GM18868 (cell line): ENCODE measurements around the gene PRKCB.

ENCODE experiments used
- ATAC-seq: cut with Tn5 transposase; IDR thresholded peaks from one replicate; pipeline ENCODE4 v1.9.1; 2021; ENCODE audit warnings: mild to moderate bottlenecking, moderate library complexity; ENCODE audit not compliant: unreplicated experiment

Gene PRKCB

DNA sequence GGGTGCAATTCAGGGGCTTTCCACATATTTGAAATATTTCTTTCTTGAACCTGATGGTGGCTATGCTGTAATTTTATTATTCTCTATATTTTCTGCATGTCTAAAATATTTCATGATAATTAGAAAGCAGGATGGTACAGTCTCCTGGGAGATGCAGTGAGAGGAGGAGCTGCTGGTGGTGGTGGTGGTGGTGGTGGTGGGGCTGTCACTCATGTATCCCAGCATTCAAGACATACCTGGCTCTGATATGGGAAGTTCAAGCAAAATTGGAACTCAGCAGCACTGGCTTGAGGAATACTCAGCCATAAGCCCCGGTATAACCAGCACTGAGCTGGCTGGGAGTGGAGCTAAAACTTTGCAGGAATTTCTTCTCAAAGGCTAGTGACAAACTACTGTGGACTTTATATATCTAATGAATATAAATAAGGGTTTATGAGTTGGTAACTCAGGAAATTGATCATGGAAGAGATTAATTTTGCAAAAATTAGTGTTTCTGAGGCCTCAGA lies 200.3 kb downstream of the PRKCB start:
- no peak for ATAC-seq

DNA sequence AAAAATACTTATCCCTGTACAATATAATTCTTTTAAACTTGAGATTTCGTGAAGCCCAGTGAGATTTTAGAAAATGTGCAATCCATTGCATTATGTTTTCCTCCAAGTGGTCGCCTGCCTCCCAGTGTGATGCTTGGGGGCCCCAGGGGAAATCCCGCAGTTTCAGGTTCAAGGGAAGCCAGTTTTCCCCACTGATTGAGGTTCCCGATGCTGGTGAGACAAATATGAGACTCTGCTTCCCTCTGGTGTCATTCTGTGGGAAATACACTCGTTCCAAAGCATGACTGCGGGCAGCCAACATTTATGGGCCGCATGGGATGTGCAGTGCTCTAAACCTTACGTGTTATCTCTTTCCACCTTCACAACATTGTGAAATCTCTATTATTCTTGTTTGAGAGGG lies 200.8 kb downstream of the PRKCB start:
- ATAC-seq, result no peak

DNA sequence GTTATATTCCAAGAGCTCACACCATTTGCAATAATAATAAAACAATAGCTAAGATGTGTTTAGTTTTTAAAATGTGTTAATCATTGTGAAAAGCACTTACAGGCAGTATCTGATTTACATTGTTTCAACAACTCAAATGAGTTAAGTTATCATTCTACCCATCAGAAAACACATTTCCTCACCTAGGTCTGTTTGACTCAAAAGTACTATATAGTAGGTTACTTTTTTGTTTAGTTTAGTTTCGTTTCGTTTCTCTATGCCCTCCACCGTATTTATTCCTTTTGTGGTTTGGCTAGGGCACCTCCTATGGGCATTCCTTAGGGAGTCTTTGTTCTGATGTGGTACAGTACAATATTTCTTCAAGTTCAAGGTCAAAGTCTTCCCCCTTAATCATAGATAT lies 201.6 kb downstream of the PRKCB start:
- ATAC-seq, result no peak

DNA sequence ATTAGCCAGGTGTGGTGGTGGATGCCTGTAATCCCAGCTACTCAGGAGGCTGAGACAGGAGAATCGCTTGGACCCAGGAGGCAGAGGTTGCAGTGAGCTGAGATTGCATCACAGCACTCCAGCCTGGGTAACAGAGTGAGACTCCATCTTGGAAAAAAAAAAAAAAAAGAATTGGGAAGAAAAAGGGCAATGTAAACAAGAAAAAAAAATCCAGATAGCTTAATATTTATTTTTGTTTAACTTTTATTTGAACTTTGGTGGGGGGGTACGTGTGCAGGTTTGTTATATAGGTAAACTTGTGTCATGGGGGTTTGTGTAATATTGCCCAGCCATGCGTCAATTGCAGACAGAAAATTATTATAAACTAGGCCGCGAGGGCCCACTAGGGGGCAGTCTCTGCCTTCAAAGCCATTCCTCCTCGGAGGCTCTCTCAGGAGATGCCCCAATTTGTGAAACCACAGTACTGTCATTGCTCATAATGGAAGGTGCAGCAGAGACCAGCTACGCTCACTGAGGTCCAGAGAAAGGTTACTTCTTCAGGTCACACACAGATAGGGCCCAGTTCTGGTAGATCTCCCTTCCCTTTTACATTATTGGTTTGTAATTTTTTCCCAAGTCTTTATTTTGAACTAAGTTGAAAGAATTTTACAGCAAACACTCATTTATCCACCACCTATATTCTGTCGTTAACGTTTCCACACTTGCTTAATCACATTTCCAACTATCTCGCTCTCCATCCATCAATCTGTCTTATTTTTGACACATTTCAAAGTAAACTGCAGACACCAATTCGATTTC lies 206.2 kb downstream of the PRKCB start:
- peak; percentile 62 for ATAC-seq

DNA sequence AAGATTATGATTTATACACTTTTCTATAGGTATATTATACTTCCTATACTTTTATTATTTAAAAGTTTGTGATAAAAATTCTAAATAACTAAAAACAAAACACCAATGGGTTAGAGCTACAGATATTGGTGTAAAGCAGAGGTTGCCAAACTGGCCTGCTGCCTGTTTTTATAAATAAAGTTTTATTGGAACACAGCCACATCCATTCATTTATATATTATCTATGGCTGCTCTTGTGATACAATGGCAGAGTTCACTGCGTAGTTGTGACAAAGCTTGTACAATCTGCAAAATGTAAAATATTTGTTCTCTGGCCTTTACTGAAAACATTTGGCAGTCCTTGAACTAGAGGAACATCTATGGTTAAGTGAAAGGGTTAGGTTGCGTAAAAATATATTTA lies 208.7 kb downstream of the PRKCB start:
- ATAC-seq, result no peak

DNA sequence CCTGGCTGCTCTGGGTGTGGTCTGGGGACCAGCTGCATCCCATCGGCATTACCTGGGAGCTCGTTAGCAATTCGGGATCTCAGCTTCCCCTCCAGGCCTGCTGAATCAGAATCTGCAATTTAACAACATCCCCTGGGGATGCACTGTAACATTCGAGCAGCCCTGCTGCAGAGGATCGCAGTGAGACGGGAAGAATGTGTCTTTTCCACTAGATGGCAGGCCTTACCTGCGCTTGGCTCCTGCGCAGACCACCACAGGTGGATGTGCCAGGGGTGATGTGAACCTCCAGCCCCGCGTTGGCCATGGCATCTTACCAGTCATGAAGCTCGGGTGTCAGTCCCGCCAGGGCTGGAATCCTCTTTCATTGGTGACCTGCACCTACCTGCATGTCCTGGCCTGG lies 209.9 kb downstream of the PRKCB start:
- ATAC-seq, result no peak

DNA sequence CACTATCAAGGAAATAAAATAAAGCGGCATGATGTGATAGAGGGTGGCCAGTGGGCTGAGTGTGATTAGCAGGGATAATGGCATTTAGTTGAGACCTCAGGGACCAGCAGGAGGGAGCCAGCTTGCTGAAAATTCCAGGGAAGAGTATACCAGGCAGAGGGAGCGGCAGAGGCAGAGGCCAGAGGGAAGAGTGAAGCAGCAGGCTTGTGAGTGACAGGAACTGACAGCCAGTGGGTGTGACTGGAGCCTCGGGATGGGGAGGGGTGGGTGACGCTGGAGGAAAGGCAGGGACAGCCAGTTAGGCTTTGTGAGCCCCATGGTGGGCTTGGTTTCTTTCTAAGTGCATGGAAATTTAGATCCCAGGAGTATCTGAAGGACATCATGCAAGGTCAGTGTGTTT lies 210.7 kb downstream of the PRKCB start:
- ATAC-seq, result no peak

DNA sequence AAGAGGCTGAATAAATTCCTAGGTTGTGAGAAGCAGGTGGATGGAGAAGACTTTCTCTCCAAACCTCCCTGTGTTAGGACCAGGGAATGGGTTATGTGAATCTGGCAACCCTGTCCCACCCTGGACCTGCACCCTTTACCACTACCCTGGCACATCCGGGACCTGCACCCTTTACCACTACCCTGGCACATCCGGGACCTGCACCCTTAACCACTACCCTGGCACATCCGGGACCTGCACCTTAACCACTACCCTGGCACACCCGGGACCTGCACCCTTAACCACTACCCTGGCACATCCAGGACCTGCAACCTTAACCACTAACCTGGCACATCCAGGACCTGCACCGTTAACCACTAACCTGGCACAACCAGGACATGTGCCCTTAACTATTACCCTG lies 213.3 kb downstream of the PRKCB start:
- no peak for ATAC-seq

DNA sequence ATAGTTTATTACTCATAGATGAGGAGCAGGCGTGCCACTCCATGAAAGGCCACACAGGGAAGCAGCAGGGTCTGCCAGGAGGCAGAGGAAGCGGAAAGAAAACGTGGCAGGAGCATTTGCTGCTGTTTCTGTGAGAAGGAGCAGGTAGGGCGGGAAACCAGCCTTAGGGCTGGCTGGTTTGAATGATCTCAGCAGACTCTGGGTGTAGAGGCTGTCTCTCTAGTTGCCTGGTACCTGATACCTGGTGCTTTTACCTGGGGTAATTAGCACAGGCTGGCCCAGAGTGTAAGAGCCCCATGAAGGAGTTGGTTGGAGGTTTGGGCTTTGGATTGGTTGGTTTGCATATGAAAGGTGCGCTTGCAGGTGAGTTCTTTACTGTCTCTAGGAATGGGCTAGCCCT lies 215.3 kb downstream of the PRKCB start:
- ATAC-seq, result no peak

DNA sequence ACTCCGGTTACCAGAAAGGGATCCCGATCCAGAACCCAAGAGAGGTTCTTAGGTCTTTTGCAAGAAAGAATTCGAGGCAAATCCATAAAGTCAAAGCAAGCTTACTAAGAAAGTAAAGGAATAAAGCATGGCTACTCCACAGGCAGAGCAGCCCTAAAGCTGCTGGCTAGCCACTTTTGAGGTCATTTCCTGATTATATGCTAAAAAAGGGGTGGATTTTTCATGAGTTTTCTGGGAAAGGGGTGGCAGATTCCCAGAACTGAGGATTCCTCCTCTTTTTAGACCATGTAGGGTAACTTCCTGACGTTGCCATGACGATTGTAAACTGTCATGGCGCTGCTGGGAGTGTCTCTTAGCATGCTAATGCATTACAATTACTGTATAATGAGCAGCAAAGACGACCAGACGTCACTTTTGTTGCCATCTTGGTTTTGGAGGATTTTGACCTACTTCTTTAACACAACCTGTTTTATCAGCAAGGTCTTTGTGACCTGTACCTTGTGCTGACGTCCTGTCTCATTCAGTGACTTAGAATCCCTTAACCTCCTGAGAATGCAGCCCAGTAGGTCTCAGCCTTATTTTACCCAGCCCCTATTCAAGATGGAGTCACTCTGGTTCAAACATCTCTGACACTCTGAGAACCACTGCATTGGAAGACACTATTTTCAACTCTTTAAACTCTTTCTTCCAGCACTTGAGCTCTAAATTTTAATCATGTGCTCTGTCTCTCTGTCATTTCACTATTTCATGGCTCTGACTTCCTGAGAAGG lies 216.7 kb downstream of the PRKCB start:
- ATAC-seq, result no peak

DNA sequence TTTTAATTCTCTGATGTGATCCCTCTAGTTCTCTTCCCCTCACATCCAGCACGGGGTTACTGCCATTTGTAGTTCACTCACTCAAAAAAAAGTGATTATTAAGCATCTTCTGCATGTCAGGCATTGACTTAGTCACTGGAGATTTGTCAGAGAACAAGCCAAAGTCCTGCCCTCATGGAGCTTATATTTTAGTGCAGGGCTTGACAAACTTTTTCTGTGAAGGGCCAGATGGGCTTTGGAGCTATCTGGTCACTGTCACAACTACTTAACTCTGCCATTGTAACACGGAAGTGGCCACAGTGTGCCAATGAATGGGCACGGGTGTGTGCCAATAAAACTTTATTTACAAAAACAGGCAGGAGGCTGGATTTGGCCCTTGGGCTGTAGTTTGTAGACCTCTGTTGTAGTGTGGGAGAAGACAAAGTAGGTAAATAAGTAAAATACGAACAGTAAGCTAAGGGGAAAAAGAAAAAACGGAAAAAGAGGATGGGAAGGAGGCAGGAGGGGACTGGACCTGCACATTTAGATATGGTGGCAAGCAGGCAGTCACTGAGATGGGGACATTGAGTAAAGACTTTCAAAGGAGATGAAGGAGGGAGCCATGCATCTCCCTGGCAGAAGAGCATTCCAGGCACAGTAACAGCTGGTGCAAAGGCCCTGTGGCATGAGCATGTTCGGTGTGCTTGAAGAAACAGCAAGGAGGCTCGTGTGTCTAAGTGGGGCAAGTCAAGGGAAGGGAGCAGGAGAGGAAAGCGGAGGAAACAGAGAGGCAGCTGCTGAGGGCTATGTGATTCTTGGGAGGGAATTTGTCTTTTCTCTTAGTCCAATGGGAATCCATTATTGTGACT lies 217.5 kb downstream of the PRKCB start:
- ATAC-seq, result no peak

DNA sequence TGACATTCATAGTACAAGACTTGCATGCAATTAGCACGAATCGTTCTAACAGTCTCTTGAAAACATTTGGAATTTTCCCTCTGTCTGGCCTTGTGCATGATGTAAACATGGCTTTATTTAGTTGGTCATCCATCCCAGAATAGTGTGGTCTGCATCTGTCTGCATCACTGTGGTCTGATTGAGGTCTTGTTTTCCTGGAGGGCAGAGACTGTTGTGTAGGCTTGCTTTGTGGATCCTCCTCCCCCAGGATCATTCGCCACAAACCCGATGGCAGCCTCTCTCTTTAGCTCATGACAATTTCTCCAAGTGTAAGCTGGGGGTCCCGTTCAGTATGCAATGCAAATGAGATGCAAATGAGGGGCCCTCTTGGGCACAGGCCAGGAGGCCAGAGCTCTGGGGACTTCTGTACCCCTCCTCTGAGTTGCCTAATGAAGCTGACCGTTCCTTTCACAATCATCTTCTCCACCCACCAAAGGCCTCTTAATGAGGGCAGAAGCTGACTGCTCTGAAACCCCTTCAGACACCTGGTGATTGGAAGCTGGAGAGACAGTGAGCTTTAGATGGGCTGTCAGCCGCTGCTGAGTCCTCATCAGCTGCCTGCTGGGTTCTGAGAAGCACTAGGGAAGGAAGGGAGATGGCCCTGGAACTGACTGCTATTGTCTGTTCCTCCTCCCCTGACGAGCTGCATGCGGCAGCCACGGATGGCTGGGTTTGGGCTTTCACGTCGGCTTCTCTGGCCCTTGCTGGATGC lies 219.1 kb downstream of the PRKCB start:
- no peak for ATAC-seq

DNA sequence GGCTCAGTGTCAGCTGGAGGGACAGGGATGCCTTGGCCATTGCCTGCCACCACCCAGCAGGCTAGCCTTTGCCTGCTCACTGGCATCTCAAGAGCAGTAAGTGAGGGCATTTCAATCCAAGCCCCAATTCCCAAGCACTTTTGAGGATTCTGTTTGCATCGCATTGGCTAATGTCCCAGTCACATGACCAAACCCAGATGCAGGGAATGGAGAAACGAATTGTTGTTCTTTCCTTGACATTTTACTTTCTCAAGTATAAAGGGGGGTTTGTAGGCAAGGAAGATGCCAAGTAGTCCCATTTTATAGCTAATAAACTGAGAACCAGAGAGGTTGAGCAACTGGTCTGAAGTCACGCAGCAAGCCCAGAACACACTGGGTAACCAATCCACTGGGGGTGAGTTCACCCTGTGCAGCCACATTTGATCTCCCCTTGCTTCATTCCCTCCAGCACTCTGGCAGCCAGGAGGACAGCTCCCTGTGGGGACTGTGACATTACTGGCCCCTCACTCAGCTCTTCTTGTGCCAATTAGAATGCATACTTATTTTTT lies 226.6 kb downstream of the PRKCB start:
- no peak for ATAC-seq

DNA sequence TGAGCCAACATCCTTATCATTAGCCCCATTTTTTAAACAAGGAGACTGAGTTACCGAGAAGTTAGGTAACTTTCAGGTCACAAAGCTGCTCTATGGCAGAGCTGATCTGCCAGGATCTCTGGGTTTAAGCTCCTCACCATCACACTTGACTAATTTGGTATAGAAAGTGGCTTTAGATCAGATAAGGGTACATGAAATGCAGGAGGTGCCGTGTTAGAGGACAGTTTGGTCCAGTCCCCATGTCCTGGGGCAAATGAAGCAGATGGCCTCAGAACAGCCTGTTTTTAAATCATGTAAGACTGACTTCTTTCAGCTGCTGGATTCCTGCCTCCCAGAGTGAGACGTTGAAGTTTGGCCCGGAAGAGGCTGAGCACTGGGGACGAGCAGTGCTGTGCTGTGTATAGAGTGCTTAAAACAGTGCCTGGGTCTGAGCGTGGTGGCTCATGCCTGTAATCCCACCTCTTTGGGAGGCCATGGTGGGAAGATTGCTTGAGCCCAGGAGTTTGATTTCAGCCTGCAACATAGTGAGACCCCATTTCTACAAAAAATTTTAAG lies 233.3 kb downstream of the PRKCB start:
- ATAC-seq, result no peak

DNA sequence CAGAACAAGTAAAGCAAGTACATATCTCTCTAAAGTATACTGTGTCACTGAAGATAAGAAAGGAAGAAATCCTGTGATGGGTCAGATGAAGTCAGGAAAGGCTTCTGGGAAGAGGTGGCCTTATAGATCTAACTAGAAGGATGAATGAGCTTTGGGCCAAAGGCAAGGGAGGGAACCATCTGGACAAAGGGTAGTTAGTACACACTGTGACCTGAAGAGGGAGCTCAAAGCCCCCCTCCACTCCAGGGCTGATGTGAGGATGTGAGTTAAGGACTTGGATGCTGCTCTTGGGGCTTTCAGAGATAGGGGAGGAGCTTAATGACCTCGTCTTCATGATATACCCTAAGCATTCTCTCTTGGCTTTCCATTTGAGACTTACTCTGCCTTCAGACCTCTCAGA lies 235.1 kb downstream of the PRKCB start:
- ATAC-seq, result peak; percentile 44

DNA sequence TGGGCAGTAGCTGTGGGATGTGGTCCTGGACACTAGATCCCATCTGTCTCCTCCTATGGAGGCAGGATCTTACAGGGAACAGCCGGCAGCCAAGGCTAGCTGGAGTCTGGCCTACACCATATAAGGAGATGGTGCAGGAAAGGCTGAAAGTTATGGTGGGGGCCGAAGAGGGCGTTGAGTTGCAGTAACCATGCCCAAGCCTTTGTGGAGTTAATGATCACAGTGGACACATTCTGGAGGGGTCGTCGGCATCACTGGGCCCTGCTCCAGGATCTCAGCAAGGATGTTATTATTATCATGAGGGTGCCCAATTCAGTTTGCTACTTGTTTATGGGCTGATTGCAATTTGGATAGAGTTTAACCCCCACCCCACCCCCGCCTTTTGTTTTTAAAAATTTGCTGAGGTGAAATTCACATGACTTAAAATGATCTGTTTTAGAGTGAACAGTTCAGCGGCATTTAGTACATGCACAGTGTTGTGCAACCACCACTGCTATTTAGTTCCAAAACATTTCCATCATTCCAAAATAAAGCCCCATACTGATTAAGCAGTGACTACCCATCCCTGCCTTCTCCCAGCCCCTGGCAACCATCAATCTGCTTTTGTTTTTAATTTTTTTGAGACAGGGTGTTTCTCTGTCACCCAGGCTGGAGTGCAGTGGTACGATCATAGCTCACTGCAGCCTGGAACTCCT lies 236.0 kb downstream of the PRKCB start:
- no peak for ATAC-seq

DNA sequence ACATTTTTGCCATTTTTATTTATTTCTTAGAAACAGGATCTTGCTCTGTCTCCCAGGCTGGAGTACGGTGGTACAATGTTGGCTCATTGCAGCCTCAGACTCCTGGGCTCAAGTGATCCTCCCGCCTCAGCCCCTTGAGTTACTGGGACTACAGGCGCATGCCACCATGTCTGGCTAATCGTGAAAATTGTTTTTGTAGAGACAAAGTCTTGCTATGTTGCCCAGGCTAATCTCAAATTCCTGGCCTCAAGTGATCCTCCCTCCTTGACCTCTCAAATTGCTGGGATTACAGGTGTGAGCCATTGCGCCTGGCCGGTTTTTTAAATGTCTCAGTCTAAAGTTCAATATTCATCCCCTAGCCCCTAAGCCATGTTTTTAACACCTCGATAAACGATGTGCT lies 237.5 kb downstream of the PRKCB start:
- no peak for ATAC-seq

DNA sequence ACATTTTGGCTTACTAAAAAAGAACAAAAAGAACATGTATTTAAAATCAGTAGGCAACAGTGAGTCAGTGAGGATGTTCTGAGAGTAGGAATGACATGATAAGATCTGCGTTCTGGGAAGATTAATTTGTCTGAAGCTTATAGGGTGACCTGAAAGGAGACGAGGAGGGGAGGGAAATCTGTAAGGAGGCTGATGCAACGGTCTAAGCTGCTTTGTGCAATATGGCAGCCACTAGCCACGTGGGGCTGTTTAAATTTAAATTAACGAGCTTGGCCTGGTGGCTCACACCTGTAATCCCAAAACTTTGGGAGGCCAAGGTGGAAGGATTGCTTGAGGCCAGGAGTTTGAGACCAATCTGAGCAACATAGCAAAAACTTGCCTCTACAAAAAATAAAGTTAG lies 238.8 kb downstream of the PRKCB start:
- no peak for ATAC-seq

DNA sequence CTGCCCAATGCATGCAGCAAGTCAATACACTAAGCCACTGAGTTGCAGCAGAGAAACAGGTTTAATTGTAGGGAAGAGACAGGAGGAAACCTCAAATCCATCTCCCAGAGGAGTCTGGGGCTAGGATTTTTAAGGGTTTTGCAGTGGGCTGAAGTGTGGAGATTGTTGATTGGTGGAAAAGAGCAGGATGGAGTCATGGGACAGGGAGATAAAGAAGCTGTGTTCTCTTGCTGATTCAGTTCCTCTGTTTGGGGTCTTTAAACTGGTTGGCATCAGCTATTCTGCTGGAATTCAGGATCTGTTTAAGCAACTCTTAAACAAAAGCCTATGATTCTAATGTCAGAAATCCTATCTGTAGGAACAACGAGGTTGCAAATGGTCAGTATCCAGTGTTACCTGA lies 239.5 kb downstream of the PRKCB start:
- no peak for ATAC-seq
